GM10248 (cell line): ENCODE measurements around the gene ATAD1.

Experiments
- CTCF ChIA-PET: fragments of 300-600 bp; sonication (Branson Sonifier 250); formaldehyde crosslinking; extraction: SDS; loops from one replicate; lab custom pipeline; 2021; ENCODE audit warnings: antibody characterized with exemption; lab: Yijun Ruan, JAX
- POLR2A ChIA-PET: fragments of 350-650 bp; sonication (Branson Sonifier 250); formaldehyde crosslinking; extraction: SDS; loops from one replicate; lab custom pipeline; 2020; ENCODE audit warnings: antibody characterized with exemption; lab: Yijun Ruan, JAX
- DNase-seq: peaks from one replicate; pipeline ENCODE4 v3.0.0; 2012; ENCODE audit errors: extremely low spot score
- TF ChIP-seq, protein P1 (sequence below): IDR thresholded peaks from 2 replicates; pipeline ENCODE4 v1.5.1; 2012; ENCODE audit warnings: mild to moderate bottlenecking, low read depth; ENCODE audit errors: extremely low read depth, missing control alignments, control extremely low read depth

ATAD1 gene

DNA sequence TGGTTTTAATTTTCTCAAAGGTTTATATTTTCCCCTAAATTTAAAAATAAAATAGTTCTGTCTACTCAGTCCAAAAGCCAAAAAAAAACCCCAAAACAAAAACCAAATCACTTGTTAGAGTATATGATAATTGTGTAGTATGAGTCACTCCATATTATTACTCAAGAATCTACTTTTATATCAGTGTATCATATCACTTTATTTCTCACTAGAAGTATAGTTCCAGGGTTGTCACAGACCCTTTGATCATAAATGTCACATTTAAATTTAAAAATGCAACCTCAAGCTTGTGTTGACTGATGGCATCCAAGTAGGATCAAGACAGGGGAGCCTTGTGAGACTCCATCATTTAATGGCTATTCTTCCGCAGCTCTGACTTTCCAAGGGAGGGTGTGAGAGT is 97.4 kb downstream of the ATAD1 start:
- ChIA-PET POLR2A (no interaction called here), CTCF (interaction anchor here (1.9 kb wide), 1 partner anchor 14 kb away, joined by 13 read pairs; no protein-coding TSS in a partner anchor)
- TF ChIP-seq, protein P1, sequence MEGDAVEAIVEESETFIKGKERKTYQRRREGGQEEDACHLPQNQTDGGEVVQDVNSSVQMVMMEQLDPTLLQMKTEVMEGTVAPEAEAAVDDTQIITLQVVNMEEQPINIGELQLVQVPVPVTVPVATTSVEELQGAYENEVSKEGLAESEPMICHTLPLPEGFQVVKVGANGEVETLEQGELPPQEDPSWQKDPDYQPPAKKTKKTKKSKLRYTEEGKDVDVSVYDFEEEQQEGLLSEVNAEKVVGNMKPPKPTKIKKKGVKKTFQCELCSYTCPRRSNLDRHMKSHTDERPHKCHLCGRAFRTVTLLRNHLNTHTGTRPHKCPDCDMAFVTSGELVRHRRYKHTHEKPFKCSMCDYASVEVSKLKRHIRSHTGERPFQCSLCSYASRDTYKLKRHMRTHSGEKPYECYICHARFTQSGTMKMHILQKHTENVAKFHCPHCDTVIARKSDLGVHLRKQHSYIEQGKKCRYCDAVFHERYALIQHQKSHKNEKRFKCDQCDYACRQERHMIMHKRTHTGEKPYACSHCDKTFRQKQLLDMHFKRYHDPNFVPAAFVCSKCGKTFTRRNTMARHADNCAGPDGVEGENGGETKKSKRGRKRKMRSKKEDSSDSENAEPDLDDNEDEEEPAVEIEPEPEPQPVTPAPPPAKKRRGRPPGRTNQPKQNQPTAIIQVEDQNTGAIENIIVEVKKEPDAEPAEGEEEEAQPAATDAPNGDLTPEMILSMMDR = no peak
- DNase-seq = no peak

- DNase-seq = no peak
- TF ChIP-seq, protein P1 = no peak
- CTCF ChIA-PET = interaction anchor here (0.8 to 1.8 kb wide), 3 partner anchors 11 to 18 kb away, joined by 3 to 7 read pairs (median 4); no protein-coding TSS in a partner anchor
- POLR2A ChIA-PET = no interaction called here
These were observed 101.7 kb downstream of the ATAD1 start for GRCh38 chr10:87716348-87716670.

DNA sequence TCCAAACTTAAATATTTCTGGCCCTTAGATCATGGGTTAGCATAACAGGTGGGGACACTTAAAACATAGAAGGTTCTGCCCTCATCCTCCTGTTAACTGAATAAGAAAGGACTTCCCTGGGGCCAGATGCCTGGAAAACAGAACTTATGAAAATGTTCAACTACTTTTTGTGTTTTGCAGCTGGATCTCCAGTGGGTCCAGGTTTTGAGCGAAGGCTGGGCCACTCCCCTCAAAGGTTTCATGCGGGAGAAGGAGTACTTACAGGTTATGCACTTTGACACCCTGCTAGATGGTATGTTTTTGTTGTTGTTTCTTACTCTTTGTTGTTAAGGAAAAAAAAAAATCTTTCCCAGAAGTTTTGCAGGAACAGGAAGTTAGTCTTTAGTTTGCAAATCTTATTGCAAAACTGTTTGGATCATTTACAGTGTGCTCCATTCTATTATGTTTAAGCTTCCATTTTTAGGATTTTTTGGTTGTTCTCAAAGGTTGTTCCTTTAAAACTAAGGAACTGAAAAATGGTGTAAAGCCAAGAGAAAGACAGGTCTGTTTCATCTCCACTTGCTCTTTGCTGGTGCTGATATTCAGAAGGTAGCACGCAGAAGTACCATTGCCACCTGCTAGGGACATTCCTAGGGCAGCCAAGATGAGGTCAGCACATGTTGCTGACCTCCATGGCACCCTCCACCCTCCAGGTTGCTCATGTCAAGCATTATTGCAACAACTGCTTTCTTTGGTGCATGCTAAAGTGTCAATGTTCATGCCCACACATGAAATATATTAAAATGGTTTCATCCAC is 102.3 kb downstream of the ATAD1 start:
- POLR2A ChIA-PET = no interaction called here
- TF ChIP-seq, protein P1 = no peak
- DNase-seq = no peak
- CTCF ChIA-PET = interaction anchor here (0.7 to 1.3 kb wide), 3 partner anchors 9 to 18 kb away, joined by 3 to 4 read pairs (median 3); no protein-coding TSS in a partner anchor

DNA sequence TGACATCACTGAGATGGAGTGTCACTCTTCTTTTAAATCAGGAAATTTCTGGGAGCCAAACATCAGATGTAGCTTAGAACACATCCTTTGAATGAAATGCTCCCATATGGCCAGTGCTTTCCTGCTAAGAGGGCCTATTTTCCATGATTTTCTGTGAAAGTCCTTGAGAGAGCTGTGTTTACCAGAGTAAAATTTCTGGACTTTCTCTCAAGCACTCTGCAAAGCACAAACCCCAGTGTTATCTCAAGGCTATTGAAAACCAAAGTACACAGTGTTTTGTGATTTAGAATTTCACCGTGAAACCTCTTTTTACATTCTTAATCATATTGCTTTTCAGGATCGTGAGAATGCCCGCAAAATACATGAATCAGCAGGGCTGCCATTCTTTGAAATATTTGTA is 104.3 kb downstream of the ATAD1 start:
- ChIA-PET CTCF (interaction anchor here (1.0 to 1.7 kb wide), 2 partner anchors 15 kb away, joined by 3 read pairs; no protein-coding TSS in a partner anchor), POLR2A (no interaction called here)
- no peak for DNase-seq
- TF ChIP-seq, protein P1 = no peak

DNA sequence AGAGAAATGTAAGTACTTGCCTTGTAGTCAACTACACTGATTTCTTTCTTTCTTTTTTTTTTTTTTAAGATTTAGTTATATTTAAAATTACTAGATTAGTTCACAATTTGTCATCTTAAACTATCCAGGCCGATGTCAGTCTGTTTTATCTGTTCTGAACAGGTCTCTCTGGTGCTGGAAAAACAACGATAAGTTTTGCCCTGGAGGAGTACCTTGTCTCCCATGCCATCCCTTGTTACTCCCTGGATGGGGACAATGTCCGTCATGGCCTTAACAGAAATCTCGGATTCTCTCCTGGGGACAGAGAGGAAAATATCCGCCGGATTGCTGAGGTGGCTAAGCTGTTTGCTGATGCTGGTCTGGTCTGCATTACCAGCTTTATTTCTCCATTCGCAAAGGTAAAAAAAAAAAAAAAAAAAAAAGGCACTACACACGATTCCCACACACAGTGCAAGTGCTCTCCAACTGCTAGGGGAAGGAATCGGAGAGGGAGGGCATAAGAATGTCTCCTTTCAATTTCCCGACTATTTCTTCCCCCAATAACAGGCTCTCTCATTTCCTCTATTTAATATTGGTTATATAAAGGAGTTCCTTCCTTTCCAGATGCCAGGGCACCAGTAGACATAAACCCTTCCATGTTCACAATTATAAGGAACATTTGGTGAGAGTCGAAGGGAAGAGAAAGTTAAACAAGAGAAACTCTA is 105.0 kb downstream of the ATAD1 start:
- CTCF ChIA-PET = interaction anchor here (1.7 kb wide), 1 partner anchor 14 kb away, joined by 3 read pairs; no protein-coding TSS in a partner anchor
- no peak for DNase-seq
- TF ChIP-seq, protein P1 = no peak
- POLR2A ChIA-PET = interaction anchor here (0.6 kb wide), 2 partner anchors 13 to 84 kb away, joined by 3 to 6 read pairs; no protein-coding TSS in a partner anchor

GRCh38 chr10:87707254-87707653 is 110.8 kb downstream of the ATAD1 start:
- DNase-seq = no peak
- TF ChIP-seq, protein P1 = no peak
- CTCF ChIA-PET = interaction anchor here (0.8 to 1.2 kb wide), 3 partner anchors 9 to 23 kb away, joined by 3 read pairs; no protein-coding TSS in a partner anchor
- POLR2A ChIA-PET = no interaction called here
